Activated B cell treated with CpG ODN at 0.5 μM for 24 hours (primary cell): ENCODE results near the gene SUCLA2. TPM values are rescaled to one million over a fixed set of nuclear protein-coding genes. Genes with fewer than 3 reads are reported as not detected.

ENCODE experiments used
- ATAC-seq: fragments of 200-7000 bp; cut with Tn5 transposase; one replicate; pipeline ENCODE4 v1.10.0; 2021; ENCODE audit warnings: low read depth, mild to moderate bottlenecking, moderate library complexity
- CTCF ChIA-PET: fragments of 350-600 bp; sonication (Branson Sonifier 250); formaldehyde crosslinking; loops from one replicate; lab custom pipeline; 2021; ENCODE audit warnings: antibody characterized with exemption; lab: Charles Lee
- POLR2A ChIA-PET: fragments of 350-600 bp; sonication (Branson Sonifier 250); formaldehyde crosslinking; loops from one replicate; lab custom pipeline; 2021; ENCODE audit warnings: antibody characterized with exemption; lab: Charles Lee
- DNase-seq: peaks from one replicate; pipeline ENCODE4 v3.0.0; 2022
- H3K27ac Mint-ChIP-seq: one replicate; pipeline ENCODE4 v1.8.0; 2020; ENCODE audit warnings: mixed read lengths
- H3K27me3 Mint-ChIP-seq: one replicate; pipeline ENCODE4 v1.8.0; 2021; ENCODE audit warnings: mixed read lengths
- H3K36me3 Mint-ChIP-seq: one replicate; pipeline ENCODE4 v1.8.0; 2021; ENCODE audit warnings: low read depth, mixed read lengths
- H3K4me1 Mint-ChIP-seq: one replicate; pipeline ENCODE4 v1.8.0; 2021; ENCODE audit warnings: mixed read lengths
- H3K4me3 Mint-ChIP-seq: one replicate; pipeline ENCODE4 v1.8.0; 2020; ENCODE audit warnings: mild to moderate bottlenecking, mixed read lengths
- H3K9me3 Mint-ChIP-seq: one replicate; pipeline ENCODE4 v1.8.0; 2020; ENCODE audit warnings: mixed read lengths
- intact Hi-C: fragments of 100-400 bp; cut with micrococcal nuclease; formaldehyde crosslinking; loops from one replicate; pipeline ENCODE4 v1.15.1; 2024
- total RNA-seq: library from RNA; stranded (reverse); gene quantifications from 2 replicates; pipeline ENCODE4 v1.2.3, GENCODE V29; 2022
- TF ChIP-seq, protein P1 (sequence below): fragments of 200-600 bp; IDR thresholded peaks from one replicate; pipeline ENCODE4 v1.8.0; 2022; ENCODE audit warnings: antibody characterized with exemption, mild to moderate bottlenecking

The SUCLA2 gene
- total RNA-seq, 1 donor from 2014 or later = 35.8 TPM

- ChIA-PET CTCF (no interaction called here), POLR2A (no interaction called here)
- intact Hi-C loops = no loop called here
- H3K4me3 Mint-ChIP-seq = no peak overlapping the region
- TF ChIP-seq, protein P1, sequence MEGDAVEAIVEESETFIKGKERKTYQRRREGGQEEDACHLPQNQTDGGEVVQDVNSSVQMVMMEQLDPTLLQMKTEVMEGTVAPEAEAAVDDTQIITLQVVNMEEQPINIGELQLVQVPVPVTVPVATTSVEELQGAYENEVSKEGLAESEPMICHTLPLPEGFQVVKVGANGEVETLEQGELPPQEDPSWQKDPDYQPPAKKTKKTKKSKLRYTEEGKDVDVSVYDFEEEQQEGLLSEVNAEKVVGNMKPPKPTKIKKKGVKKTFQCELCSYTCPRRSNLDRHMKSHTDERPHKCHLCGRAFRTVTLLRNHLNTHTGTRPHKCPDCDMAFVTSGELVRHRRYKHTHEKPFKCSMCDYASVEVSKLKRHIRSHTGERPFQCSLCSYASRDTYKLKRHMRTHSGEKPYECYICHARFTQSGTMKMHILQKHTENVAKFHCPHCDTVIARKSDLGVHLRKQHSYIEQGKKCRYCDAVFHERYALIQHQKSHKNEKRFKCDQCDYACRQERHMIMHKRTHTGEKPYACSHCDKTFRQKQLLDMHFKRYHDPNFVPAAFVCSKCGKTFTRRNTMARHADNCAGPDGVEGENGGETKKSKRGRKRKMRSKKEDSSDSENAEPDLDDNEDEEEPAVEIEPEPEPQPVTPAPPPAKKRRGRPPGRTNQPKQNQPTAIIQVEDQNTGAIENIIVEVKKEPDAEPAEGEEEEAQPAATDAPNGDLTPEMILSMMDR = no peak
- no peaks in the 10 kb centered on the region for H3K27me3 Mint-ChIP-seq
- no peaks in the 10 kb centered on the region for H3K9me3 Mint-ChIP-seq
- H3K36me3 Mint-ChIP-seq = peaks cover 17% of the 10 kb centered on the region
- DNase-seq = no peak
- no peak overlapping the region for H3K27ac Mint-ChIP-seq
- no peak for ATAC-seq
- no peaks in the 10 kb centered on the region for H3K4me1 Mint-ChIP-seq
Observed at GRCh38 chr13:47908197-47908902, 92.7 kb downstream of the SUCLA2 start.

GRCh38 chr13:47904891-47905290, 96.2 kb downstream of the SUCLA2 start:
- Mint-ChIP-seq H3K36me3 (peaks cover 19% of the 10 kb centered on the region), H3K27ac (no peak overlapping the region), H3K4me3 (no peak overlapping the region), H3K4me1 (no peaks in the 10 kb centered on the region), H3K27me3 (no peaks in the 10 kb centered on the region), H3K9me3 (no peaks in the 10 kb centered on the region)
- CTCF ChIA-PET = interaction anchor here (0.6 kb wide), 1 partner anchor 43 kb away, joined by 5 read pairs; no protein-coding TSS in a partner anchor
- no peak for ATAC-seq
- intact Hi-C loops = no loop called here
- no peak for DNase-seq
- POLR2A ChIA-PET = no interaction called here
- TF ChIP-seq, protein P1 = no peak

- TF ChIP-seq, protein P1 = no peak
- ChIA-PET CTCF (interaction anchor here (0.6 kb wide), 1 partner anchor 43 kb away, joined by 5 read pairs; no protein-coding TSS in a partner anchor), POLR2A (interaction anchor here (0.6 kb wide), 2 partner anchors 24 to 1120 kb away, joined by 3 to 4 read pairs; no protein-coding TSS in a partner anchor)
- ATAC-seq (no peak), DNase-seq (no peak)
- H3K27me3 Mint-ChIP-seq = no peaks in the 10 kb centered on the region
- H3K36me3 Mint-ChIP-seq = peaks cover 23% of the 10 kb centered on the region
- H3K9me3 Mint-ChIP-seq = peaks cover 6% of the 10 kb centered on the region
- no peaks in the 10 kb centered on the region for H3K4me1 Mint-ChIP-seq
- no peak overlapping the region for H3K27ac Mint-ChIP-seq
- H3K4me3 Mint-ChIP-seq = peak overlapping the region; percentile 39
- intact Hi-C loops = no loop called here
Observed at GRCh38 chr13:47904241-47904640, 96.8 kb downstream of the SUCLA2 start.

- no peaks in the 10 kb centered on the region for H3K4me1 Mint-ChIP-seq
- POLR2A ChIA-PET = interaction anchor here (0.6 to 0.7 kb wide), 3 partner anchors 23 to 1120 kb away, joined by 3 to 10 read pairs (median 4); partner anchors contain the start of gene SUCLA2
- H3K36me3 Mint-ChIP-seq = peaks cover 23% of the 10 kb centered on the region
- CTCF ChIA-PET = no interaction called here
- ATAC-seq (no peak), DNase-seq (no peak)
- TF ChIP-seq, protein P1 = no peak
- no peaks in the 10 kb centered on the region for H3K27me3 Mint-ChIP-seq
- peaks cover 6% of the 10 kb centered on the region for H3K9me3 Mint-ChIP-seq
- no peak overlapping the region for H3K27ac Mint-ChIP-seq
- H3K4me3 Mint-ChIP-seq = peak overlapping the region; percentile 39
- intact Hi-C loops = no loop called here
Observed at GRCh38 chr13:47903836-47904235, 97.2 kb downstream of the SUCLA2 start.

- ChIA-PET POLR2A (no interaction called here), CTCF (no interaction called here)
- intact Hi-C loops = no loop called here
- DNase-seq (no peak), ATAC-seq (no peak)
- no peak overlapping the region for H3K4me3 Mint-ChIP-seq
- H3K4me1 Mint-ChIP-seq = no peaks in the 10 kb centered on the region
- TF ChIP-seq, protein P1 = no peak
- no peak overlapping the region for H3K27ac Mint-ChIP-seq
- peaks cover 23% of the 10 kb centered on the region for H3K36me3 Mint-ChIP-seq
- peaks cover 6% of the 10 kb centered on the region for H3K9me3 Mint-ChIP-seq
- no peaks in the 10 kb centered on the region for H3K27me3 Mint-ChIP-seq
Observed at GRCh38 chr13:47901441-47901840, 99.6 kb downstream of the SUCLA2 start.
